ENCODE results near the gene MVB12A. TPM values are rescaled to one million over a fixed set of nuclear protein-coding genes. Genes with fewer than 3 reads are reported as not detected.

The MVB12A gene
- total RNA-seq, 1 donor from 2014 or later: 45.8 TPM

Other genes starting within 250 kb of the MVB12A start
- 29.8 and 31.3 TPM in 2 replicates for gene USE1, start 204.7 kb upstream of the MVB12A start, total RNA-seq
- gene OCEL1, start 193.8 kb upstream of the MVB12A start, total RNA-seq: 17.8 and 23.0 TPM in 2 replicates
- gene NR2F6, start 174.1 kb upstream of the MVB12A start, total RNA-seq: 15.0 and 16.5 TPM in 2 replicates
- 0.30 and 0.38 TPM in 2 replicates for gene USHBP1, start 155.3 kb upstream of the MVB12A start, total RNA-seq
- 127 TPM in 2 replicates for gene BABAM1, start 152.6 kb upstream of the MVB12A start, total RNA-seq
- gene ANKLE1, start 138.1 kb upstream of the MVB12A start, total RNA-seq: 17.3 and 17.9 TPM in 2 replicates
- 5.6 and 6.5 TPM in 2 replicates for gene ABHD8, start 116.6 kb upstream of the MVB12A start, total RNA-seq
- gene MRPL34, start 114.2 kb upstream of the MVB12A start, total RNA-seq: 101 and 103 TPM in 2 replicates
- 37.9 and 38.2 TPM in 2 replicates for gene DDA1, start 110.5 kb upstream of the MVB12A start, total RNA-seq
- 6.6 and 7.1 TPM in 2 replicates for gene ANO8, start 85.2 kb upstream of the MVB12A start, total RNA-seq
- 69.9 and 70.3 TPM in 2 replicates for gene GTPBP3, start 82.5 kb upstream of the MVB12A start, total RNA-seq
- not detected in 2 replicates for gene PLVAP, start 42.7 kb upstream of the MVB12A start, total RNA-seq
- gene CCDC194, start 25.9 kb upstream of the MVB12A start, total RNA-seq: 2.6 and 3.1 TPM in 2 replicates
- 151 and 153 TPM in 2 replicates for gene BST2, start 14.4 kb upstream of the MVB12A start, total RNA-seq
- not detected in 2 replicates for gene TMEM221, start 28.6 kb downstream of the MVB12A start, total RNA-seq
- gene NXNL1, start 40.9 kb downstream of the MVB12A start, total RNA-seq: not detected in 2 replicates
- gene SLC27A1, start 50.5 kb downstream of the MVB12A start, total RNA-seq: 1.8 and 2.5 TPM in 2 replicates
- gene PGLS, start 91.6 kb downstream of the MVB12A start, total RNA-seq: 64.8 and 73.7 TPM in 2 replicates
- 103 and 106 TPM in 2 replicates for gene COLGALT1, start 135.6 kb downstream of the MVB12A start, total RNA-seq

All from activated CD4-positive, alpha-beta T cell treated with anti-CD3 and anti-CD28 coated beads, Interleukin-2, amount 10 ng/mL, durations not matched to agents 24 days and 14 days (primary cell).